ENCODE data around the gene MRE11. TPM values are rescaled to one million over a fixed set of nuclear protein-coding genes. Genes with fewer than 3 reads are reported as not detected.
"Not testable (repeated sequence)": the region's sequence is repeated elsewhere in the genome, so short reads cannot be mapped to it uniquely, and the experiment has no call there.

The MRE11 gene
- total and polyA plus RNA-seq, 5 donors: 3.0 to 11.0 (median 10.9) TPM

DNA sequence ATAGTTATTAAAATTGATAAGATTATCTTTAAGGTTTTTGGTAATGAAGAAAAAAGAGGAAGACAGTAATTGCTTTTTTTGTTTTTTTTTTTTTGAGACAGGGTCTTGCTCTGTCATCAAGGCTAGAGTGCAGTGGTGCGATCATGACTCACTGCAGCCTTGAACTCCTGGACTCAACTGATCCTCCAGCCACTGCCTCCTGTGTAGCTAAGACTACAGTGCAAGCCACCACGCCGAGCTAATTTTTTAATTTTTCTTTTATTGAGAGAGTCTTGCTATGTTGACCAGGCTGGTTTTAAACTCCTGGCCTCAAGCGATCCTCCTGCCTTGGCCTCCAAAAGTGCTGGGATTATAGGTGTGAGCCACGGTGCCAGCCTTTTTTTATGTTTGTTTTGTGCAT is 12.9 kb upstream of the MRE11 start:
- DNase-seq; H3K4me3 ChIP-seq (ENCODE audit: low read length); H3K4me1 ChIP-seq (ENCODE audit: control insufficient read depth, insufficient read depth, low read length); H3K27me3 ChIP-seq (ENCODE audit: control insufficient read depth, insufficient read depth); H3K9me3 ChIP-seq (ENCODE audit: control insufficient read depth, low read length); H3K27ac ChIP-seq (ENCODE audit: low read length); ATAC-seq; intact Hi-C loops (cut with DNase I): not testable (repeated sequence)
- 83% methylated on average over 5 of the region's 5 CpGs for WGBS

DNA sequence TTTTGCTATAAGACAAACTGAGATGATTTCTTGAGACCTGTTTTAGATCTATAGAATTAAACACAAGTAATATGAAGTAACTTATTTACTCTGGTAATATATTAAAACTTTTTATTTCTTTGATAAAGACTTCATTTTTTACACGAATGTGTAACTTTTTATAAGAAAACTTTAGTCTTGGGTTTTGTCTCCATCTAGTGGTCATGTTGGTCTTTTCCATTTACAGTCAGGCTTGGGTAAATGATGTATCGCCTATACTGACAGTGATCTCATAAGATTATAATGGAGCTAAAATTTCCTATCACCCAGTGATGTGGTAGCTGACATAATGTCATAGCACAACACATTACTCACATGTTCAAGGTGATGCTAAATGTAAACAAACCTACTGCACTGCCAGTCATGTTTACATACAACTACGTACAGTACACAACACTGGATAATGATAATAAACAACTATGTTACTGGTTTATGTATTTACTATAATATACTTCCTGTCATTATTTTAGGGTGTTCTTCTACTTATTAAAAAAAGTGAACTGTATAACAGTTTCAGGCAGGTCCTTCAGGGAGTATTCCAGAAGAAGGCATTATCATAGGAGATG is 11.1 kb upstream of the MRE11 start:
- ATAC-seq: no peak
- Histone ChIP-seq H3K27me3 (ENCODE audit: control insufficient read depth, insufficient read depth) (no peaks in the 10 kb centered on the region), H3K9me3 (ENCODE audit: control insufficient read depth, low read length) (no peaks in the 10 kb centered on the region), H3K4me3 (ENCODE audit: low read length) (no peak overlapping the region), H3K4me1 (ENCODE audit: control insufficient read depth, insufficient read depth, low read length) (no peaks in the 10 kb centered on the region), H3K27ac (ENCODE audit: low read length) (no peak overlapping the region)
- intact Hi-C loops (cut with DNase I): no loop called here
- DNase-seq: no peak
- WGBS: 19% methylated on average over 3 of the region's 3 CpGs

DNA sequence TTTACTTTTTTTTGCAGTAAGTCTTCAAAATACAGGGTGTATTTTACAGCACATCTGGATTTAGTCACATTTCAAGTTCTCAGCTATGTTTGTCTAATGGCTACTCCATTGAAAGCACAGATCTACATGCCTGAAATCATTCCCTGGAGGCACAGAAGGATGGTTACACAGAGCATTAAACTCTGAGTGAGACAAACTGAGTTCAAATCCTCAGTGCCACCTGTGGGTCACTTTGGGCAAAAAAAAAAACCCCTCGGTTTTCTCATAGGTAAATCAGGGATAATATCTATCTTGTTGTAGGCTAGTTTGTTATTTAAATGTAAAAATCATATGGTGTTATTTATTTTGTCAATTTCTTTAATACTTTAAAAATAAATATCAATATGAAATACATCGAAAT is 7.9 kb upstream of the MRE11 start:
- no peak for DNase-seq
- Histone ChIP-seq H3K27ac (ENCODE audit: low read length) (no peak overlapping the region), H3K4me3 (ENCODE audit: low read length) (no peak overlapping the region), H3K4me1 (ENCODE audit: control insufficient read depth, insufficient read depth, low read length) (no peaks in the 10 kb centered on the region), H3K27me3 (ENCODE audit: control insufficient read depth, insufficient read depth) (no peaks in the 10 kb centered on the region), H3K9me3 (ENCODE audit: control insufficient read depth, low read length) (no peaks in the 10 kb centered on the region)
- intact Hi-C loops (cut with DNase I): no loop called here
- ATAC-seq: no peak
- WGBS: 76% methylated on average over 2 of the region's 2 CpGs

DNA sequence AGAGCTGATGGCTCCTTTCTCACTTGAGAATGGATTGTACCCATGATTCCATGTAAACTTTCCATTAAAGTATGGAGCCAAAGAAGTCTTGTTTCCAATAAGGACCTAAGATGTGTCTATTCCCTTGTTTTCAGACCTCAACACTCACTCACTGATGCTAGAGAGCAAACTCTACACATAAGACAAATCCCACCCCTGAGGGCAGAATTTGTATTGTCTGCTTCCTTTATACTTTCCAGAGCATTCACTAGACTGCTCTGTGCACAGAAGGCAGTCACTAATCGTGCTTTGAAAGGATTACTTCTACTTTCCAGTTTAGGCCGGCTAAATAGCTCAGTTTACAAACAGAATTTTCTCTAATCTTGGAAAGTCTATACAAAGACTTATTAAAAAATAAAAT is 6.5 kb upstream of the MRE11 start:
- Histone ChIP-seq H3K4me3 (ENCODE audit: low read length) (no peak overlapping the region), H3K9me3 (ENCODE audit: control insufficient read depth, low read length) (no peaks in the 10 kb centered on the region), H3K4me1 (ENCODE audit: control insufficient read depth, insufficient read depth, low read length) (no peaks in the 10 kb centered on the region), H3K27me3 (ENCODE audit: control insufficient read depth, insufficient read depth) (no peaks in the 10 kb centered on the region), H3K27ac (ENCODE audit: low read length) (no peak overlapping the region)
- ATAC-seq (no peak), DNase-seq (no peak)
- WGBS: 90% methylated on average over 2 of the region's 2 CpGs
- intact Hi-C loops (cut with DNase I): no loop called here

DNA sequence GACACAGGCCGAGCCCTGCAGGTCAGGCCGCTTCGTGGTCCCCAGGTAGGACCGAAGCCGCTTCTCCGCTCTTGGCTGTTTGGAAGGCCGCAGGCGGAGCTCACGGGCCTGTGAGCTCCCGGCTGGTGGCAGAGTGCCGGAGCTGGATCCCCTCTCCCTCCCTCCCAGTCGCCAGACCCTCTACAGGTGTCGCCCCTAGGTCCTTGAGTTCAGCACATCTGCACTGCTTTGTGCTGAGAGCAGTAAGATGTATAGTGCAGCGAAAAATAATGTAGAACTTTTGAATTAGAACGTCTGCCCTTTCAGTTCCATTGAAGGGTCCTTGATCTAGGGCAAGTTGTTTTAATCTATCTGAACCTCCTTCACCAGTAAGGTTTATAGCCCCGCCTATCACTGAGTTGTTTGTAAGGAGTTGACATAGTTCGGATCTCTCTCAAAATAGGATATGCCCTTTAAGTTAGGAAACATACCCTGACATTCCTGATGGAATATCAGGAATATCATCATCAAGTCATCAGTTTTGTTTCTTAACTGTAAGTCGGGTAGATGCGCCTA is 559 bp upstream of the MRE11 start:
- WGBS: 4% methylated on average over 19 of the region's 19 CpGs
- no peaks in the 10 kb centered on the region for H3K9me3 ChIP-seq (ENCODE audit: control insufficient read depth, low read length)
- peak overlapping the region; percentile 87 for H3K4me3 ChIP-seq (ENCODE audit: low read length)
- DNase-seq (no peak), ATAC-seq (peak; percentile 79 to 81)
- intact Hi-C loops (cut with DNase I): no loop called here
- no peaks in the 10 kb centered on the region for H3K4me1 ChIP-seq (ENCODE audit: control insufficient read depth, insufficient read depth, low read length)
- no peaks in the 10 kb centered on the region for H3K27me3 ChIP-seq (ENCODE audit: control insufficient read depth, insufficient read depth)
- peak overlapping the region; percentile 54 for H3K27ac ChIP-seq (ENCODE audit: low read length)

DNA sequence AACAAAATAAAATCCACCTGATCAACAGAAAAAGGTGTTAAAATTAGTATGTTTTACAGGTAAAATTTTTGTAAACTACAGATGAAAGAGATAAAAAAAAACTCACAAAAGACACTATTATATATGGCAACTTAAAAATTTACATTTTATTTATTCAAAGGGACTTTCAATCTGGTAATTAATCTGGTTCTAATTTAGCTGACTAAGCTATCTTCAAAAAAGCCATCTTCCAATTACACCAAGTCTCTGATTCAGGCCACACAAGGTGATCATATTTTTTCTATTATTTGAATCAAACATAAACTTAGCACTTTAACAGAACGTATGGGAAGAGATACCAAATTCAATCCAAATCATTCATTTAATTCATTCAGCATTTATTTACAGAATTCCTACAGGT is 7.6 kb downstream of the MRE11 start:
- no peaks in the 10 kb centered on the region for H3K27me3 ChIP-seq (ENCODE audit: control insufficient read depth, insufficient read depth)
- no peaks in the 10 kb centered on the region for H3K4me1 ChIP-seq (ENCODE audit: control insufficient read depth, insufficient read depth, low read length)
- H3K9me3 ChIP-seq (ENCODE audit: control insufficient read depth, low read length): no peaks in the 10 kb centered on the region
- WGBS: 79% methylated on average over 1 of the region's 1 CpG
- H3K27ac ChIP-seq (ENCODE audit: low read length): no peak overlapping the region
- ATAC-seq (no peak), DNase-seq (no peak)
- H3K4me3 ChIP-seq (ENCODE audit: low read length): no peak overlapping the region
- intact Hi-C loops (cut with DNase I): no loop called here

DNA sequence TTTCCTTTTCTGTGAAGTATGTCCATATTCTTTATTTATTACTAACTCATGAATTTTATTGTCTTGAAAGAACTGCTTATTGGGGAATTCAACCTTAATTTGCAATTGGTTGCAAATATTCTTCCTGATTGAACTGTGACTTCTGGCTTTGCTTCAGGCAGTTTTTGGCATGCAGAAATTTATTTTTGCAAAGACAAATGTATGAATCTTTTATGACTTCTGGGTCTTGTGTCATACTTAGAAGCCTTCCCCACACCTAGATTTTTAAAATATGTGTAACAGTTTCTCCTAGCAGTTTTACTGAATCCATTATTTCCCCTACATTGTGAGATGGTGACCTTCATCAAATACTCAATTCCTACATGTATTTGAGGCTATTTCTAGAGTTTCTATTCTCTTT is 12.3 kb downstream of the MRE11 start:
- Histone ChIP-seq H3K4me1 (ENCODE audit: control insufficient read depth, insufficient read depth, low read length) (no peaks in the 10 kb centered on the region), H3K4me3 (ENCODE audit: low read length) (no peak overlapping the region), H3K27me3 (ENCODE audit: control insufficient read depth, insufficient read depth) (no peaks in the 10 kb centered on the region), H3K27ac (ENCODE audit: low read length) (no peak overlapping the region), H3K9me3 (ENCODE audit: control insufficient read depth, low read length) (no peaks in the 10 kb centered on the region)
- intact Hi-C loops (cut with DNase I): no loop called here
- ATAC-seq (no peak), DNase-seq (no peak)

DNA sequence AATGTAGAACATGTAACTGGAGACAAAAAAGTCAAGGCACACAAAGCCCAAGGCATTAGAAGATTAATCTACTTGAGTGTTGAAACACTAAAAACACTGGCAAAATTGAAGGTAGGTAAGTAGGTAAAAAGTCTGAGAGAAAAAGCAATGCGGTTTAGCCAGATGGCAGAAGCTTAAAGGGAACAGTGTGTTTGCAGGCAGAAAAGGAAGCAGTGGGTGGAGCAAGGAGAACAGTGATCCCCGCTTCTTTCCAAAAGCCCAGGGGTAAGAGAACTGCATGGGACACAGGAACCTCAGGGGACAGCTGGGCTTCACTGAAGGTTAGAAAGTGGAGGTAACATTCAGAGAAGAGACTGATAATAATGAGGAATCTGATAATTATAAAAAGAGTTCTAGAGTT is 16.0 kb downstream of the MRE11 start:
- no peak for DNase-seq
- Histone ChIP-seq H3K4me3 (ENCODE audit: low read length) (no peak overlapping the region), H3K27me3 (ENCODE audit: control insufficient read depth, insufficient read depth) (no peaks in the 10 kb centered on the region), H3K4me1 (ENCODE audit: control insufficient read depth, insufficient read depth, low read length) (no peaks in the 10 kb centered on the region), H3K9me3 (ENCODE audit: control insufficient read depth, low read length) (no peaks in the 10 kb centered on the region), H3K27ac (ENCODE audit: low read length) (no peak overlapping the region)
- intact Hi-C loops (cut with DNase I): no loop called here
- no peak for ATAC-seq
- 83% methylated on average over 2 of the region's 2 CpGs for WGBS

DNA sequence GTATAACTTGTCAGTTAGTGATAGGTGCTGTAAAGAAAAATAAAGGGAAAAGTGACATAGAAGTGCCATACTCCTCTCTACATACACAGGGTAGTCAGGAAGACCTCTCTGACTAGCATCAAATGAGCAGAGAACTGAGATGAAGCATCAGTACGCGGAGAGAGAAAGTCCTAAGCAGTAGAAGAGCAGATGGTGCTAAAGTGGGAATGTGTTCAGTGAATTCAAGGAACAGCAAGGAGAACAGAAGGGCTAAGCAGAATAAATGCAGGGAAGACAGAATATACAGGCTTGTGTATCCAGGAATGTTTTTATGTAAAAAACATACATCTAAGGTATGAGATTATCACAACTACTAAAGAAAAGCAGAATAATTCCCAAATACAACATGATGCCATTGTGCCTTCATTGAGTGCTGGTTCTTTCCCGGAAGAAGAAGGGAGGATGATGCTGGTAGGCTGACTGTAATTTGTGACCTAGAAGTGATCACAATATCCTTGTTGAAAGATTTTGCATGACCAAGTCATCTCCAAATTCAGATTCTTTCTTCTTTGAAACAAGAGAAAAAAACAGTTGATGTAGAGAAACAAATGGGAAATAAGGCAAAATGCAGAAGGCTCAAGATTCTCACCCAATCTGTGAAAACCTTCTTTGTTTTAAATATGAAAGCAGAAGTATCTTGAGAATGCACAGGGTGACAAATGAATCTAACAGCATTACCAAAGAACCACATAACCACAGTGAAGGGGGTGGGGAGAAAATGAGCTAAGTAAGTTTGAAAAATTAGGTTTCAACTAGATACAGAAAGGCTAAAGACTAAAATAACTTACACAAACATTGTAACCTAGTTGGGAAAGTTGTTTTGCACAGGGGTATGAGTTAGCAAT is 20.5 kb downstream of the MRE11 start:
- 95% methylated on average over 3 of the region's 3 CpGs for WGBS
- no peaks in the 10 kb centered on the region for H3K27me3 ChIP-seq (ENCODE audit: control insufficient read depth, insufficient read depth)

DNA sequence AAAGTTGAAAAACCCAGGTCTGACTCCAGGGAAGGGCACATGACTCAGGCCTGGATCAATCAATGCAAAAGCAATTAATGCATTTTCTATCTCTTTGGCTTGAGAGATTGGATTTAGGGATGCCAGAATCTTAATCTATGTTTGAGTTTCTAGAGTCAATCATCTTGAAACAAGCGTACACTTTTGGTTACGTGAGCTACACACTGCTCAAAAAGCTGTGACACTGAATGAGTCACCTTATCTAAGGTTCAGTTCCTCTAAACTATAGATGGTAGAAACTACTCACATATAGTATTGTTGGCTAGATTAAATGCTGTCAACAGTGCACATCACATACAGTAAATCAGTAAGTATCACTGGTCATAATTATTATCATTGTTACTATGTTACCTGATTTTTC is 24.2 kb downstream of the MRE11 start:
- WGBS: 96% methylated on average over 2 of the region's 2 CpGs
- intact Hi-C loops (cut with DNase I): no loop called here
- Histone ChIP-seq H3K27me3 (ENCODE audit: control insufficient read depth, insufficient read depth) (no peaks in the 10 kb centered on the region), H3K9me3 (ENCODE audit: control insufficient read depth, low read length) (no peaks in the 10 kb centered on the region), H3K4me3 (ENCODE audit: low read length) (no peak overlapping the region), H3K27ac (ENCODE audit: low read length) (no peak overlapping the region), H3K4me1 (ENCODE audit: control insufficient read depth, insufficient read depth, low read length) (no peaks in the 10 kb centered on the region)
- DNase-seq: no peak
- ATAC-seq: no peak

More for the DNA sequence above, 20.5 kb downstream of the MRE11 start:
- Histone ChIP-seq H3K4me1 (ENCODE audit: control insufficient read depth, insufficient read depth, low read length) (no peaks in the 10 kb centered on the region), H3K9me3 (ENCODE audit: control insufficient read depth, low read length) (no peaks in the 10 kb centered on the region), H3K4me3 (ENCODE audit: low read length) (no peak overlapping the region), H3K27ac (ENCODE audit: low read length) (no peak overlapping the region)
- no peak for DNase-seq
- no peak for ATAC-seq
- intact Hi-C loops (cut with DNase I): no loop called here

DNA sequence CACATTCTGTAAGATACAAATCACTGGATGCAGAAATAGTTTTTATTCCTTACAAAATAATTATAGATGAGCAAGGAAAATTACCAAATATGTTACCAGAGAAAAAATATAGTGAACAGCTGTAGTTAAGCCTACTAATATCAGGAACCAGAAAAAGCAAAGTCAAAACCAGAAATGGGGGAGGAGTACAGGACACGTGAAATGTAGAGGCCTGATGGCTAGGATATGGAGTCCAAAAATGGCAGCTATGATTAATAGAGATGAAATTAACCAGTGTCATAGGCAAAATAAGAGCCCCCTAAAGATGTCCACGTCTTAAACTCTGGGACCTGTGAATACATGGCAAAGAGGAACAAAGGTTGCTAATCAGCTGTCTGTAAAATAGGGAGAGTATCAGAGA is 34.1 kb downstream of the MRE11 start:
- no peak overlapping the region for H3K4me3 ChIP-seq (ENCODE audit: low read length)
- no peaks in the 10 kb centered on the region for H3K4me1 ChIP-seq (ENCODE audit: control insufficient read depth, insufficient read depth, low read length)
- H3K9me3 ChIP-seq (ENCODE audit: control insufficient read depth, low read length): no peaks in the 10 kb centered on the region
- 91% methylated on average over 2 of the region's 2 CpGs for WGBS
- intact Hi-C loops (cut with DNase I): no loop called here
- no peaks in the 10 kb centered on the region for H3K27me3 ChIP-seq (ENCODE audit: control insufficient read depth, insufficient read depth)
- DNase-seq (no peak), ATAC-seq (no peak)
- no peak overlapping the region for H3K27ac ChIP-seq (ENCODE audit: low read length)

Data from right cardiac atrium (tissue), 5 donors.